ENCODE data around the gene ENPP3.

The ENPP3 gene

GRCh38 chr6:131692031-131692430 is 54.9 kb downstream of the ENPP3 start:
- Histone ChIP-seq H3K9me3 (ENCODE audit: control insufficient read depth, insufficient read depth, low read depth, low read length) (no peaks in the 10 kb centered on the region), H3K27ac (ENCODE audit: extremely low read depth, low read depth, low read length) (no peak overlapping the region), H3K4me3 (ENCODE audit: low read depth, low read length) (no peak overlapping the region), H3K4me1 (ENCODE audit: control insufficient read depth, insufficient read depth, low read length) (no peaks in the 10 kb centered on the region), H3K36me3 (ENCODE audit: control insufficient read depth in 2 of 2, insufficient read depth in 1 of 2, low read length in 2 of 2) (no peaks in the 10 kb centered on the region)
- TF ChIP-seq OVOL3 (tag by site-specific recombination; IDR thresholded peaks at IDR 0.05) (no peak), ZNF600 (tag by site-specific recombination; IDR thresholded peaks at IDR 0.05) (no peak), ZNF404 (tag by site-specific recombination; IDR thresholded peaks at IDR 0.05) (no peak), ZNF639 (tag by site-specific recombination; IDR thresholded peaks at IDR 0.05) (no peak), ZNF302 (tag by site-specific recombination; IDR thresholded peaks at IDR 0.05; ENCODE audit: low read depth) (no peak), ZNF521 (tag by site-specific recombination; IDR thresholded peaks at IDR 0.05) (no peak)
- TF ChIP-seq, protein P1, sequence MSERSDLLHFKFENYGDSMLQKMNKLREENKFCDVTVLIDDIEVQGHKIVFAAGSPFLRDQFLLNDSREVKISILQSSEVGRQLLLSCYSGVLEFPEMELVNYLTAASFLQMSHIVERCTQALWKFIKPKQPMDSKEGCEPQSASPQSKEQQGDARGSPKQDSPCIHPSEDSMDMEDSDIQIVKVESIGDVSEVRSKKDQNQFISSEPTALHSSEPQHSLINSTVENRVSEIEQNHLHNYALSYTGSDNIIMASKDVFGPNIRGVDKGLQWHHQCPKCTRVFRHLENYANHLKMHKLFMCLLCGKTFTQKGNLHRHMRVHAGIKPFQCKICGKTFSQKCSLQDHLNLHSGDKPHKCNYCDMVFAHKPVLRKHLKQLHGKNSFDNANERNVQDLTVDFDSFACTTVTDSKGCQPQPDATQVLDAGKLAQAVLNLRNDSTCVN (tag by site-specific recombination; optimal IDR thresholded peaks at IDR 0.05), result no peak
- POLR2A ChIA-PET, result no interaction called here
- CTCF ChIA-PET, result no interaction called here

DNA sequence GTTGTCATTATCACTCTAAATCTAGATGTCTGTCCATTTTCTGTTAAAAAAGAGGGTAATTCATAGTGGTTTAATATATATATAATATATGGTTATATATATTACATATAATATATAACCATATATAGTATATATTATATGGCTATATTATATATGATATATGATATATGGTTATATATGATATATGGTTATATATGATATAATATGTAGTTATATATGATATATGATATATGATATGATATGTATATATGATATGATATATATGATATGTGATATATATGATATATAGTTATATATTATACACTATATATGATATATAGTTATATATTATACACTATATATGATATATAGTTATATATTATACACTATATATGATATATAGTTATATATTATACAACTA is 55.5 kb downstream of the ENPP3 start:
- Histone ChIP-seq H3K36me3 (ENCODE audit: control insufficient read depth in 2 of 2, insufficient read depth in 1 of 2, low read length in 2 of 2) (no peaks in the 10 kb centered on the region), H3K9me3 (ENCODE audit: control insufficient read depth, insufficient read depth, low read depth, low read length) (no peaks in the 10 kb centered on the region), H3K4me3 (ENCODE audit: low read depth, low read length) (no peak overlapping the region), H3K4me1 (ENCODE audit: control insufficient read depth, insufficient read depth, low read length) (no peaks in the 10 kb centered on the region), H3K27ac (ENCODE audit: extremely low read depth, low read depth, low read length) (no peak overlapping the region)
- CTCF ChIA-PET, result no interaction called here
- TF ChIP-seq, protein P2, sequence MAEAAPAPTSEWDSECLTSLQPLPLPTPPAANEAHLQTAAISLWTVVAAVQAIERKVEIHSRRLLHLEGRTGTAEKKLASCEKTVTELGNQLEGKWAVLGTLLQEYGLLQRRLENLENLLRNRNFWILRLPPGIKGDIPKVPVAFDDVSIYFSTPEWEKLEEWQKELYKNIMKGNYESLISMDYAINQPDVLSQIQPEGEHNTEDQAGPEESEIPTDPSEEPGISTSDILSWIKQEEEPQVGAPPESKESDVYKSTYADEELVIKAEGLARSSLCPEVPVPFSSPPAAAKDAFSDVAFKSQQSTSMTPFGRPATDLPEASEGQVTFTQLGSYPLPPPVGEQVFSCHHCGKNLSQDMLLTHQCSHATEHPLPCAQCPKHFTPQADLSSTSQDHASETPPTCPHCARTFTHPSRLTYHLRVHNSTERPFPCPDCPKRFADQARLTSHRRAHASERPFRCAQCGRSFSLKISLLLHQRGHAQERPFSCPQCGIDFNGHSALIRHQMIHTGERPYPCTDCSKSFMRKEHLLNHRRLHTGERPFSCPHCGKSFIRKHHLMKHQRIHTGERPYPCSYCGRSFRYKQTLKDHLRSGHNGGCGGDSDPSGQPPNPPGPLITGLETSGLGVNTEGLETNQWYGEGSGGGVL (tag by site-specific recombination; IDR thresholded peaks at IDR 0.05), result no peak
- TF ChIP-seq ZSCAN4 (tag by site-specific recombination; IDR thresholded peaks at IDR 0.05), result no peak
- no peak for TF ChIP-seq ZNF837 (tag by site-specific recombination; IDR thresholded peaks at IDR 0.05)
- no peak for TF ChIP-seq ZNF394 (tag by site-specific recombination; IDR thresholded peaks at IDR 0.05; ENCODE audit: borderline replicate concordance)
- TF ChIP-seq, protein P3, sequence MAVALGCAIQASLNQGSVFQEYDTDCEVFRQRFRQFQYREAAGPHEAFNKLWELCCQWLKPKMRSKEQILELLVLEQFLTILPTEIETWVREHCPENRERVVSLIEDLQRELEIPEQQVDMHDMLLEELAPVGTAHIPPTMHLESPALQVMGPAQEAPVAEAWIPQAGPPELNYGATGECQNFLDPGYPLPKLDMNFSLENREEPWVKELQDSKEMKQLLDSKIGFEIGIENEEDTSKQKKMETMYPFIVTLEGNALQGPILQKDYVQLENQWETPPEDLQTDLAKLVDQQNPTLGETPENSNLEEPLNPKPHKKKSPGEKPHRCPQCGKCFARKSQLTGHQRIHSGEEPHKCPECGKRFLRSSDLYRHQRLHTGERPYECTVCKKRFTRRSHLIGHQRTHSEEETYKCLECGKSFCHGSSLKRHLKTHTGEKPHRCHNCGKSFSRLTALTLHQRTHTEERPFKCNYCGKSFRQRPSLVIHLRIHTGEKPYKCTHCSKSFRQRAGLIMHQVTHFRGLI (tag by site-specific recombination; IDR thresholded peaks at IDR 0.05), result no peak
- POLR2A ChIA-PET, result no interaction called here

GRCh38 chr6:131693384-131693783 is 56.3 kb downstream of the ENPP3 start:
- no peak overlapping the region for H3K4me3 ChIP-seq (ENCODE audit: low read depth, low read length)
- no peaks in the 10 kb centered on the region for H3K4me1 ChIP-seq (ENCODE audit: control insufficient read depth, insufficient read depth, low read length)
- CTCF ChIA-PET, result interaction anchor here (0.9 to 5.0 kb wide), 3 partner anchors 221 to 586 kb away, joined by 3 to 188 read pairs (median 59); no protein-coding TSS in a partner anchor
- no peak overlapping the region for H3K27ac ChIP-seq (ENCODE audit: extremely low read depth, low read depth, low read length)
- H3K9me3 ChIP-seq (ENCODE audit: control insufficient read depth, insufficient read depth, low read depth, low read length), result no peaks in the 10 kb centered on the region
- no peaks in the 10 kb centered on the region for H3K36me3 ChIP-seq (ENCODE audit: control insufficient read depth in 2 of 2, insufficient read depth in 1 of 2, low read length in 2 of 2)
- POLR2A ChIA-PET, result no interaction called here
- TF ChIP-seq ZNF214 (tag by site-specific recombination; IDR thresholded peaks at IDR 0.05; ENCODE audit: borderline replicate concordance) (no peak), BCL11A (tag by site-specific recombination; IDR thresholded peaks at IDR 0.05; ENCODE audit: low read depth) (no peak), ZFP69B (tag by site-specific recombination; IDR thresholded peaks at IDR 0.05) (no peak), ZSCAN30 (tag by site-specific recombination; IDR thresholded peaks at IDR 0.05) (no peak), ZNF350 (tag by site-specific recombination; IDR thresholded peaks at IDR 0.05) (no peak), ELK4 (IDR thresholded peaks at IDR 0.05; ENCODE audit: borderline replicate concordance, low read depth, low read length) (no peak), ZBTB8A (tag by site-specific recombination; IDR thresholded peaks at IDR 0.05) (no peak), YY1 (tag by site-specific recombination; IDR thresholded peaks at IDR 0.05) (no peak), ZNF610 (tag by site-specific recombination; IDR thresholded peaks at IDR 0.05; ENCODE audit: borderline replicate concordance) (no peak), ZNF837 (tag by site-specific recombination; IDR thresholded peaks at IDR 0.05) (no peak), ZNF473 (tag by site-specific recombination; IDR thresholded peaks at IDR 0.05) (no peak), HOXA7 (CRISPR knock-in tag; IDR thresholded peaks at IDR 0.05; ENCODE audit: borderline replicate concordance) (no peak), ZNF701 (tag by site-specific recombination; IDR thresholded peaks at IDR 0.05) (no peak)
